Measurements from ENCODE around the gene UBLCP1.

Gene UBLCP1

DNA sequence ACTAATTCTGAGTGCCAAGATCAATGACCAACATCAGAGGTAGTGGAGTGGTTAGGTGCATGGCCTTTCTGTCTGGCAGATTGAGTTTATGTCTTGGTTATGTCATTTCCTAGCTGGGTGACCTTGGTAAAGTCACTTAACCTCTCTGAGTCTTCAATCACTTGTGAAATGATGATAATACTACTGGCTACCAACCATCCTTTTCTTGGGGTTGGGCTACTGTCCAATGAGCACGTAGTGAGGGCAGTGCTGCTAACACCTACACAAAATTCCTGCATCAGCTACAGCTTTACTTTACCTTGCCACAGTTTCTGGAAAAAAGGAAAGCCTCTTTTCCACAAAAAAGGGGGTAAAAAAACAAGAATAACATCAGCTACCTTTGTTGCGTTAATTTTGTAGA, 54.8 kb downstream of the UBLCP1 start:
- H3K9me3 ChIP-seq (ENCODE audit: control extremely low read depth in 1 of 5, control insufficient read depth in 4 of 5, insufficient read depth in 2 of 5, low read depth in 1 of 5, low read length in 4 of 5) = no peaks in the 10 kb centered on the region
- no CpG with 5 or more reads among the region's 2 CpGs for WGBS (ENCODE audit: insufficient coverage)
- ChIA-PET CTCF (interaction anchor here (0.9 to 6.6 kb wide), 12 partner anchors 9 to 185 kb away, joined by 3 to 48 read pairs (median 4); no protein-coding TSS in a partner anchor), POLR2A (no interaction called here)
- H3K4me3 ChIP-seq (ENCODE audit: control insufficient read depth in 1 of 7, extremely low read depth in 1 of 7, insufficient read depth in 4 of 7, low read depth in 2 of 7, low read length in 6 of 7) = no peak overlapping the region
- no peaks in the 10 kb centered on the region for H3K36me3 ChIP-seq (ENCODE audit: control insufficient read depth in 4 of 4, insufficient read depth in 4 of 4, low read length in 3 of 4)
- no peaks in the 10 kb centered on the region for H3K27me3 ChIP-seq (replicated peaks in 2 of 5; ENCODE audit: control insufficient read depth in 4 of 5, insufficient read depth in 5 of 5, low read length in 4 of 5)
- DNase-seq = no peak
- H3K4me1 ChIP-seq (ENCODE audit: control extremely low read depth in 1 of 4, control insufficient read depth in 4 of 4, insufficient read depth in 4 of 4, low read length in 3 of 4) = no peaks in the 10 kb centered on the region
- H3K27ac ChIP-seq (ENCODE audit: insufficient read depth in 1 of 2, low read depth in 1 of 2, low read length in 2 of 2, poor library complexity in 1 of 2, severe bottlenecking in 2 of 2) = no peak overlapping the region

DNA sequence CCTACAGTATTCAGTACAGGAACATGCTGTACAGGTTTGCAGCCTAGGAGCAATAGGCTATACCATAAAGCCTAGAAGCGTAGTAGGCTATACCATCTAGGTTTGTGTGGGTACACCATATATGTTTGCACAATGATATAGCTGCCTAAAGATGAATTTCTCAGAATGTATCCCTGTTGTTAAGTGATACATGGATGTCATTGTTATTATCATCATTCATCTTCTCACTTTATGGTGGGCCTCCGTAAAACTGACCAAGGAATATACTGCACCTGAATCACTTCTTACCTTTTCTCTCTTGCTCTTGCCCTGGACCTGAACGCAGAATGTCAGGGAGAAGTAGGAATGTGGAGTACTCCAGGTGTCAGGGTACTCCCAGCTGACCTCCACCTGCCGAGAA, 55.4 kb downstream of the UBLCP1 start:
- ChIA-PET POLR2A (no interaction called here), CTCF (interaction anchor here (0.7 to 6.6 kb wide), 7 partner anchors 8 to 633 kb away, joined by 3 to 48 read pairs (median 3); no protein-coding TSS in a partner anchor)
- no peaks in the 10 kb centered on the region for H3K27me3 ChIP-seq (replicated peaks in 2 of 5; ENCODE audit: control insufficient read depth in 4 of 5, insufficient read depth in 5 of 5, low read length in 4 of 5)
- H3K27ac ChIP-seq (ENCODE audit: insufficient read depth in 1 of 2, low read depth in 1 of 2, low read length in 2 of 2, poor library complexity in 1 of 2, severe bottlenecking in 2 of 2) = no peak overlapping the region
- WGBS (ENCODE audit: insufficient coverage) = 100% methylated on average over 2 of the region's 4 CpGs
- H3K4me3 ChIP-seq (ENCODE audit: control insufficient read depth in 1 of 7, extremely low read depth in 1 of 7, insufficient read depth in 4 of 7, low read depth in 2 of 7, low read length in 6 of 7) = no peak overlapping the region
- no peaks in the 10 kb centered on the region for H3K4me1 ChIP-seq (ENCODE audit: control extremely low read depth in 1 of 4, control insufficient read depth in 4 of 4, insufficient read depth in 4 of 4, low read length in 3 of 4)
- no peaks in the 10 kb centered on the region for H3K9me3 ChIP-seq (ENCODE audit: control extremely low read depth in 1 of 5, control insufficient read depth in 4 of 5, insufficient read depth in 2 of 5, low read depth in 1 of 5, low read length in 4 of 5)
- DNase-seq = no peak
- H3K36me3 ChIP-seq (ENCODE audit: control insufficient read depth in 4 of 4, insufficient read depth in 4 of 4, low read length in 3 of 4) = no peaks in the 10 kb centered on the region

GRCh38 chr5:159319363-159319762, 56.3 kb downstream of the UBLCP1 start:
- DNase-seq = peak in 2 of 3 donors; percentile 30 to 46
- 62% methylated on average over 3 of the region's 3 CpGs for WGBS (ENCODE audit: insufficient coverage)
- POLR2A ChIA-PET = interaction anchor here (0.5 to 1.0 kb wide), 2 partner anchors 13 to 75 kb away, joined by 3 read pairs; no protein-coding TSS in a partner anchor
- Histone ChIP-seq H3K4me3 (ENCODE audit: control insufficient read depth in 1 of 7, extremely low read depth in 1 of 7, insufficient read depth in 4 of 7, low read depth in 2 of 7, low read length in 6 of 7) (no peak overlapping the region), H3K27me3 (replicated peaks in 2 of 5; ENCODE audit: control insufficient read depth in 4 of 5, insufficient read depth in 5 of 5, low read length in 4 of 5) (no peaks in the 10 kb centered on the region), H3K9me3 (ENCODE audit: control extremely low read depth in 1 of 5, control insufficient read depth in 4 of 5, insufficient read depth in 2 of 5, low read depth in 1 of 5, low read length in 4 of 5) (no peaks in the 10 kb centered on the region), H3K27ac (ENCODE audit: insufficient read depth in 1 of 2, low read depth in 1 of 2, low read length in 2 of 2, poor library complexity in 1 of 2, severe bottlenecking in 2 of 2) (no peak overlapping the region), H3K36me3 (ENCODE audit: control insufficient read depth in 4 of 4, insufficient read depth in 4 of 4, low read length in 3 of 4) (no peaks in the 10 kb centered on the region), H3K4me1 (ENCODE audit: control extremely low read depth in 1 of 4, control insufficient read depth in 4 of 4, insufficient read depth in 4 of 4, low read length in 3 of 4) (no peaks in the 10 kb centered on the region)
- CTCF ChIA-PET = interaction anchor here (1.1 to 6.6 kb wide), 4 partner anchors 16 to 632 kb away, joined by 3 to 48 read pairs (median 4); no protein-coding TSS in a partner anchor

DNA sequence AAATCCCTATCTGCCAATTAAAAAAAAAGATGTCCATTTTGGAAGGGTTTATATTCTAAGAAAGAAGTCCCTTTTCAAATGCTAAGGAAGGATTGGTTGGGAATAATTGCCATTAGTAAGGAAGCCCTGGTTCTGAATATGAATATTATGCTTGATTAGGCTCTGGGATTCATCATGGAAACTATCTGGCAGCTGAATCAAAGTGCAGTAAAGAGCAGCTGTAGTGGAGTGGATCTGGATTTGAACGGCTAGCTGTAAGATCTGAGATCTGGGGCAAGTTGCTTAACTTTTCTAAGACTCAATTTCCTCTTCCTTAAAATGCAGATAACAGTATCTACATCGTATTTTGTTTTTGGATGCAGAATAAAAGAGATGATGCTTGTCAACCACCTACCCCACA, 56.7 kb downstream of the UBLCP1 start:
- no peaks in the 10 kb centered on the region for H3K27me3 ChIP-seq (replicated peaks in 2 of 5; ENCODE audit: control insufficient read depth in 4 of 5, insufficient read depth in 5 of 5, low read length in 4 of 5)
- no CpG with 5 or more reads among the region's 2 CpGs for WGBS (ENCODE audit: insufficient coverage)
- H3K4me3 ChIP-seq (ENCODE audit: control insufficient read depth in 1 of 7, extremely low read depth in 1 of 7, insufficient read depth in 4 of 7, low read depth in 2 of 7, low read length in 6 of 7) = no peak overlapping the region
- H3K36me3 ChIP-seq (ENCODE audit: control insufficient read depth in 4 of 4, insufficient read depth in 4 of 4, low read length in 3 of 4) = no peaks in the 10 kb centered on the region
- ChIA-PET CTCF (interaction anchor here (1.1 to 6.6 kb wide), 4 partner anchors 16 to 595 kb away, joined by 3 to 48 read pairs (median 4); no protein-coding TSS in a partner anchor), POLR2A (interaction anchor here (1.0 kb wide), 1 partner anchor 75 kb away, joined by 3 read pairs; no protein-coding TSS in a partner anchor)
- no peak for DNase-seq
- H3K9me3 ChIP-seq (ENCODE audit: control extremely low read depth in 1 of 5, control insufficient read depth in 4 of 5, insufficient read depth in 2 of 5, low read depth in 1 of 5, low read length in 4 of 5) = no peaks in the 10 kb centered on the region
- H3K4me1 ChIP-seq (ENCODE audit: control extremely low read depth in 1 of 4, control insufficient read depth in 4 of 4, insufficient read depth in 4 of 4, low read length in 3 of 4) = no peaks in the 10 kb centered on the region
- no peak overlapping the region for H3K27ac ChIP-seq (ENCODE audit: insufficient read depth in 1 of 2, low read depth in 1 of 2, low read length in 2 of 2, poor library complexity in 1 of 2, severe bottlenecking in 2 of 2)

GRCh38 chr5:159322180-159322579, 59.1 kb downstream of the UBLCP1 start:
- Histone ChIP-seq H3K36me3 (ENCODE audit: control insufficient read depth in 4 of 4, insufficient read depth in 4 of 4, low read length in 3 of 4) (no peaks in the 10 kb centered on the region), H3K4me1 (ENCODE audit: control extremely low read depth in 1 of 4, control insufficient read depth in 4 of 4, insufficient read depth in 4 of 4, low read length in 3 of 4) (no peaks in the 10 kb centered on the region), H3K27me3 (replicated peaks in 2 of 5; ENCODE audit: control insufficient read depth in 4 of 5, insufficient read depth in 5 of 5, low read length in 4 of 5) (no peaks in the 10 kb centered on the region), H3K27ac (ENCODE audit: insufficient read depth in 1 of 2, low read depth in 1 of 2, low read length in 2 of 2, poor library complexity in 1 of 2, severe bottlenecking in 2 of 2) (no peak overlapping the region), H3K4me3 (ENCODE audit: control insufficient read depth in 1 of 7, extremely low read depth in 1 of 7, insufficient read depth in 4 of 7, low read depth in 2 of 7, low read length in 6 of 7) (no peak overlapping the region), H3K9me3 (ENCODE audit: control extremely low read depth in 1 of 5, control insufficient read depth in 4 of 5, insufficient read depth in 2 of 5, low read depth in 1 of 5, low read length in 4 of 5) (no peaks in the 10 kb centered on the region)
- ChIA-PET CTCF (interaction anchor here (1.4 to 1.6 kb wide), 2 partner anchors 8 to 15 kb away, joined by 3 read pairs; no protein-coding TSS in a partner anchor), POLR2A (no interaction called here)
- DNase-seq = no peak
- WGBS (ENCODE audit: insufficient coverage) = 96% methylated on average over 4 of the region's 6 CpGs

- ChIA-PET CTCF (interaction anchor here (1.1 to 4.9 kb wide), 5 partner anchors 7 to 42 kb away, joined by 3 to 22 read pairs (median 4); no protein-coding TSS in a partner anchor), POLR2A (no interaction called here)
- H3K36me3 ChIP-seq (ENCODE audit: control insufficient read depth in 4 of 4, insufficient read depth in 4 of 4, low read length in 3 of 4) = no peaks in the 10 kb centered on the region
- no peak overlapping the region for H3K4me3 ChIP-seq (ENCODE audit: control insufficient read depth in 1 of 7, extremely low read depth in 1 of 7, insufficient read depth in 4 of 7, low read depth in 2 of 7, low read length in 6 of 7)
- WGBS (ENCODE audit: insufficient coverage) = 100% methylated on average over 2 of the region's 3 CpGs
- no peaks in the 10 kb centered on the region for H3K27me3 ChIP-seq (replicated peaks in 2 of 5; ENCODE audit: control insufficient read depth in 4 of 5, insufficient read depth in 5 of 5, low read length in 4 of 5)
- no peaks in the 10 kb centered on the region for H3K9me3 ChIP-seq (ENCODE audit: control extremely low read depth in 1 of 5, control insufficient read depth in 4 of 5, insufficient read depth in 2 of 5, low read depth in 1 of 5, low read length in 4 of 5)
- no peaks in the 10 kb centered on the region for H3K4me1 ChIP-seq (ENCODE audit: control extremely low read depth in 1 of 4, control insufficient read depth in 4 of 4, insufficient read depth in 4 of 4, low read length in 3 of 4)
- H3K27ac ChIP-seq (ENCODE audit: insufficient read depth in 1 of 2, low read depth in 1 of 2, low read length in 2 of 2, poor library complexity in 1 of 2, severe bottlenecking in 2 of 2) = no peak overlapping the region
- DNase-seq = peak in 1 of 3 donors; percentile 17
These were observed 61.1 kb downstream of the UBLCP1 start for GRCh38 chr5:159324102-159324755.

DNA sequence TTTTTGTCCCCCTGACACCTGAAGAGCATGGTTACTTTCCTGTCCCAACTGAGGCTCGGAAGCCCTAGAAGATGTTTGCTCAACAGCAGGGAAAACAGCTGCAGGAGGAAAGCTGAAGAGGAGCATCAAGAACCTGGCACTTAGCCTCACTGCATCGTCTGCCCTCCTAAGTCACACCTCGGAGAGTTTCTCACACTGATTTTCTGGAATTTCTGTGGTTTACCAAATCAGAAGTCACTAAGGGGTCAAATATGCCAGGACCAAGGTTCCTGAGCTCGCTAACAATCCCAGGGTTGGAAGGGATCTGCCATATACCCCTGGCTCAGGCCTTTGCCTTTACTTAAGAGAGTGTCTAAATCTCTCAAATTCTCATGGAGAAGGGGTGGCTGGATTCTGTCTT, 61.9 kb downstream of the UBLCP1 start:
- no peak for DNase-seq
- H3K9me3 ChIP-seq (ENCODE audit: control extremely low read depth in 1 of 5, control insufficient read depth in 4 of 5, insufficient read depth in 2 of 5, low read depth in 1 of 5, low read length in 4 of 5) = no peaks in the 10 kb centered on the region
- POLR2A ChIA-PET = no interaction called here
- H3K36me3 ChIP-seq (ENCODE audit: control insufficient read depth in 4 of 4, insufficient read depth in 4 of 4, low read length in 3 of 4) = no peaks in the 10 kb centered on the region
- H3K27ac ChIP-seq (ENCODE audit: insufficient read depth in 1 of 2, low read depth in 1 of 2, low read length in 2 of 2, poor library complexity in 1 of 2, severe bottlenecking in 2 of 2) = no peak overlapping the region
- WGBS (ENCODE audit: insufficient coverage) = 100% methylated on average over 3 of the region's 4 CpGs
- H3K4me1 ChIP-seq (ENCODE audit: control extremely low read depth in 1 of 4, control insufficient read depth in 4 of 4, insufficient read depth in 4 of 4, low read length in 3 of 4) = no peaks in the 10 kb centered on the region
- CTCF ChIA-PET = interaction anchor here (1.1 to 4.9 kb wide), 5 partner anchors 8 to 38 kb away, joined by 3 to 22 read pairs (median 4); no protein-coding TSS in a partner anchor
- no peak overlapping the region for H3K4me3 ChIP-seq (ENCODE audit: control insufficient read depth in 1 of 7, extremely low read depth in 1 of 7, insufficient read depth in 4 of 7, low read depth in 2 of 7, low read length in 6 of 7)
- H3K27me3 ChIP-seq (replicated peaks in 2 of 5; ENCODE audit: control insufficient read depth in 4 of 5, insufficient read depth in 5 of 5, low read length in 4 of 5) = no peaks in the 10 kb centered on the region

All from common myeloid progenitor, CD34-positive (primary cell).